GM12865 (cell line): ENCODE results near the gene TINCR.
A peak's percentile ranks its signal among the peaks of the same experiment; 100 is the strongest.

Experiments
- DNase-seq: peaks from one replicate; pipeline ENCODE4 v3.0.0; 2010; ENCODE audit warnings: low read depth
- H3K4me3 ChIP-seq: 2 replicates; pipeline ENCODE4 v1.5.1; 2011; ENCODE audit warnings: mild to moderate bottlenecking, low read depth, low read length, control low read depth
- CTCF ChIP-seq: IDR thresholded peaks from 2 replicates; pipeline ENCODE4 v1.5.1; 2011; ENCODE audit warnings: low read length, control low read depth, low read depth, inconsistent platforms; ENCODE audit not compliant: insufficient read depth; ENCODE audit errors: missing control alignments

The TINCR gene

DNA sequence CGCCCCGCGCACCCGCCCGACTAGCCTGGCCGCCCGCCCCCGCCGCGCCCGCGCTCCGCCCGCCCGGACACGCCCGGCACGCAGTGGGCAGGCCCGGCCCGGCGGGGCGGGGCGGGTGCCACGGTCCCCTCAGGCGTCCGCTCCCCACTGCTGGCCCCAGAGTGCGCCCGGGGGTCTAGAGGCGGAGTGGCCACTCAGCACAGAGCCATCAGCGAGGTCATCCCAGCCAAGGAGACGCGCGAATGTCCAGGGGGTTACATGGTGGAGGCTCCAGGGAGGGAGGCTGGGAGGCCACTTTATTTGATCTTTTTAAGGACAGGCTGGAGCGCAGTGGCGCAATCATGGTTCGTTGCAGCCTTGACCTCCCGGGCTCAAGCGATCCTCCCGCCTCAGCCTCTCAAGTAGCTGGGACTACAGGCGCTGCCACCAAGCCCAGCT is 236 bp upstream of the TINCR start:
- no peak for DNase-seq
- no peak for TF ChIP-seq CTCF
- H3K4me3 ChIP-seq, result no peak overlapping the region

DNA sequence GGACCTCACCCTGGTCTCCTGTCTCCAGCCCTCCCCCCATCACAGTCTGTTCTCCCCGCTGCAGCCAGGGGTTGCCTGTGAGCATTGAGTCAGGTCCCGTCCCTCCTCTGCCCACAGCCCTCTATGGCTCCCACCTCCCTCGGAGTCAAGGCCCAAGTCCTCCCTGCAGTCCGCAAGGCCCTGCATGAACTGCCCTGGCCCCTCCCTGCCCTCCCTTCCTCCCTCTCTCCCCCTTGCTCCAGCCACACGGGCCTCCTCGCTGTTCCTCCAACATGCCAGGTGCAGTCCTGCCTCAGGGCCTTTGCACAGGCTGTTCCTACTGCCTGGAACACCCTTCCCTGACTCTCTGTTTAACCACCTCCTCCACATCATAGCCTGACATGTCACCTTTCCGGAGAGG is 2.8 kb downstream of the TINCR start:
- no peak for TF ChIP-seq CTCF
- no peak for DNase-seq
- no peak overlapping the region for H3K4me3 ChIP-seq

- no peak for TF ChIP-seq CTCF
- H3K4me3 ChIP-seq, result no peak overlapping the region
- no peak for DNase-seq
These were observed 3.7 kb downstream of the TINCR start for GRCh38 chr19:5563935-5564612.

DNA sequence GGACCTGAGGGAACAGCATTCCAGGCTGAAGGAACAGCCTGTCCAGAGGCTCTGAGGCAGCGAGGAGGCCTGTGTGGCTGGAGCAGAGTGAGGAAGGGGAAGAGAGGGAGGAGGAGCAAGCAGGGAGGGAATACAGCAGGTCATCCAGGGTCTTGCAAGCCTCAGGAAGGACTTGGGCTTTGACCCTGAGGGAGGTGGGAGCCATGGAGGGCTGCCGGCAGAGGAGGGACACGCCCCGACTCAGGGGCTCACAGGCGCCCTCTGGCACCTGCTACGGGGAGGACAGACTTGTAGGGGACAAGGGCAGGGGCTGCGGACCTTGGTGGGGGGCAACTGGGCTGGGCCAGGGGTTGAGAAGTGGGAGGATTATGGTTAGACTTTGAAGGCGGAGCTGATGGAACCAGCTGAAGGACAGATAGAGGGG is 4.7 kb downstream of the TINCR start:
- no peak overlapping the region for H3K4me3 ChIP-seq
- TF ChIP-seq CTCF, result no peak
- DNase-seq, result no peak

DNA sequence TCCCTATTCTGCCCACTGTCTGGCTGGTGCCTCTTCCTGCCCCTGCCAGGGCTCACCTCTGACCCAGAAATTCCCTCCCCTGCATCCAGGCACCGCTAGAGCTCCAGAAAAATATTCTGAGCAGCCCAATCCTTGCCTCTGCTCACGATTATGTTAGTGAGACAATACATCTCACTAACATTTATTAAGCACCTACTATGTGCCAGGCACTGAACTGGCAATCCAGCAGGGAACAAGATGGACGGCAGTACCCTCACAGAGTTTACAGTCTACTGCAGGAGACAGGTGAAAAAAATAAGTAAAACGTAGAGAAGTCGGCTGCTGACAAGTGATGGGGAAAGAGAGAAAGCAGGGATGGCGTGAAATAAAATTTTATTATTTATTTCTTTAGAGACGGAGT is 5.5 kb downstream of the TINCR start:
- DNase-seq, result no peak
- TF ChIP-seq CTCF, result no peak
- no peak overlapping the region for H3K4me3 ChIP-seq

DNA sequence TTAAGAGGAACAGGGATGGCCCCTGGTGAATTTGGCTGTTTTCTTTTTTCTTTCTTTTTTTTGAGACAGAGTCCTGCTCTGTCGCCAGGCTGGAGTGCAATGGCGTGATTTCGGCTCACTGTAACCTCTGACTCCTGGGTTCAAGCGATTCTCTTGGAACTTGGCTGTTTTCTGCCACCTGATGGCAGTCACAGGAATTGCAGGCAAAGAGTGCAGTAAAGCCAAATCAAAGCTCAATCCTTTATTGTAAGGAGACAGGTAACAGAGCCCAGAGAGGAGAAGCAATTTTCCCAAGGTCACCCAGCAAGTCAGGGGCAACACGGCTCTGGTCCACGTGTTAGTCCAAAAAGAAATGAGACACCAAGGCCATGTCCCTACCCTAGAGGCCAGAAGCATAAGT is 6.2 kb downstream of the TINCR start:
- TF ChIP-seq CTCF, result peak; percentile 26
- no peak for DNase-seq
- no peak overlapping the region for H3K4me3 ChIP-seq

GRCh38 chr19:5560156-5560555 is 7.6 kb downstream of the TINCR start:
- H3K4me3 ChIP-seq, result no peak overlapping the region
- no peak for DNase-seq
- TF ChIP-seq CTCF, result no peak
